H9 (cell line): ENCODE data around the gene SLPI. TPM values are rescaled to one million over a fixed set of nuclear protein-coding genes. Genes with fewer than 3 reads are reported as not detected.

Experiments
- DNase-seq: peaks from one replicate; pipeline ENCODE4 v3.0.0-alpha.2; 2017
- H2AFZ ChIP-seq: one replicate; pipeline ENCODE4 v1.6.1; 2013; ENCODE audit warnings: mild to moderate bottlenecking, low read length, control low read depth, moderate library complexity
- H2AK5ac ChIP-seq: 2 replicates; pipeline ENCODE4 v1.6.1; 2013; ENCODE audit warnings: low read length, control low read depth, mixed read lengths; ENCODE audit not compliant: insufficient read length
- H2BK120ac ChIP-seq: one replicate; pipeline ENCODE4 v1.6.1; 2013; ENCODE audit warnings: low read depth, mild to moderate bottlenecking, low read length, control low read depth, inconsistent platforms; ENCODE audit not compliant: poor library complexity, severe bottlenecking
- H2BK12ac ChIP-seq: 2 replicates; pipeline ENCODE4 v1.6.1; 2013; ENCODE audit warnings: low read length, control low read depth, mixed read lengths, low read depth; ENCODE audit not compliant: insufficient read length
- H2BK15ac ChIP-seq: 2 replicates; pipeline ENCODE4 v1.6.1; 2013; ENCODE audit warnings: low read depth, low read length, control low read depth
- H2BK20ac ChIP-seq: one replicate; pipeline ENCODE4 v1.6.1; 2013; ENCODE audit warnings: low read depth, mild to moderate bottlenecking, low read length, control low read depth, inconsistent platforms; ENCODE audit not compliant: poor library complexity, severe bottlenecking
- H2BK5ac ChIP-seq: 2 replicates; pipeline ENCODE4 v1.6.1; 2013; ENCODE audit warnings: low read length, control low read depth, mixed read lengths; ENCODE audit not compliant: insufficient read length
- H3K14ac ChIP-seq: 2 replicates; pipeline ENCODE4 v1.6.1; 2013; ENCODE audit warnings: low read length, control low read depth; ENCODE audit not compliant: insufficient read depth
- H3K18ac ChIP-seq: 2 replicates; pipeline ENCODE4 v1.6.1; 2013; ENCODE audit warnings: low read depth, mild to moderate bottlenecking, mixed read lengths, low read length, control low read depth; ENCODE audit not compliant: insufficient read length
- H3K23ac ChIP-seq: 2 replicates; pipeline ENCODE4 v1.6.1; 2013; ENCODE audit warnings: low read length, control low read depth, mixed read lengths, low read depth; ENCODE audit not compliant: insufficient read length
- H3K23me2 ChIP-seq: 2 replicates; pipeline ENCODE4 v1.6.1; 2013; ENCODE audit warnings: low read depth, mild to moderate bottlenecking, mixed read lengths, low read length, control low read depth; ENCODE audit not compliant: insufficient read length, poor library complexity, severe bottlenecking
- H3K27ac ChIP-seq: 2 replicates; pipeline ENCODE4 v1.5.1; 2013; ENCODE audit warnings: low read length, control low read depth, mixed read lengths, low read depth; ENCODE audit not compliant: insufficient read length
- H3K27me3 ChIP-seq: 2 replicates; pipeline ENCODE4 v1.6.1; 2013; ENCODE audit warnings: low read length, control low read depth, inconsistent platforms; ENCODE audit not compliant: insufficient read depth
- H3K4ac ChIP-seq: 2 replicates; pipeline ENCODE4 v1.6.1; 2013; ENCODE audit warnings: low read depth, mild to moderate bottlenecking, control low read depth, inconsistent platforms, low read length, moderate library complexity
- H3K4me1 ChIP-seq: 2 replicates; pipeline ENCODE4 v1.6.1; 2013; ENCODE audit warnings: low read length, control low read depth, inconsistent platforms; ENCODE audit not compliant: insufficient read depth
- H3K4me2 ChIP-seq: 2 replicates; pipeline ENCODE4 v1.6.1; 2013; ENCODE audit warnings: low read length, control low read depth, mixed read lengths; ENCODE audit not compliant: insufficient read length, insufficient read depth
- H3K56ac ChIP-seq: 2 replicates; pipeline ENCODE4 v1.6.1; 2013; ENCODE audit warnings: low read depth, mild to moderate bottlenecking, mixed read lengths, low read length, control low read depth; ENCODE audit not compliant: insufficient read length
- H3K79me1 ChIP-seq: 2 replicates; pipeline ENCODE4 v1.6.1; 2013; ENCODE audit warnings: low read depth, mild to moderate bottlenecking, moderate library complexity, low read length, control low read depth, inconsistent platforms; ENCODE audit not compliant: insufficient read depth, poor library complexity, severe bottlenecking
- H3K79me2 ChIP-seq: 2 replicates; pipeline ENCODE4 v1.6.1; 2013; ENCODE audit warnings: low read length, control low read depth, inconsistent platforms; ENCODE audit not compliant: insufficient read depth
- H3K9ac ChIP-seq: 2 replicates; pipeline ENCODE4 v1.6.1; 2013; ENCODE audit warnings: low read length, control low read depth, mixed read lengths; ENCODE audit not compliant: insufficient read length; ENCODE audit errors: extremely low read depth
- H3K9me3 ChIP-seq: one replicate; pipeline ENCODE4 v1.6.1; 2013; ENCODE audit warnings: low read depth, low read length, inconsistent platforms; ENCODE audit not compliant: control insufficient read depth
- H3T11ph ChIP-seq: one replicate; pipeline ENCODE4 v1.6.1; 2013; ENCODE audit warnings: mild to moderate bottlenecking, low read length, control low read depth, inconsistent platforms
- H4K20me1 ChIP-seq: one replicate; pipeline ENCODE4 v1.6.1; 2013; ENCODE audit not compliant: control insufficient read depth, insufficient read length, insufficient read depth
- H4K5ac ChIP-seq: 2 replicates; pipeline ENCODE4 v1.6.1; 2013; ENCODE audit warnings: low read depth, mild to moderate bottlenecking, mixed read lengths, low read length, control low read depth; ENCODE audit not compliant: insufficient read length
- H4K8ac ChIP-seq: replicated peaks from 2 replicates; pipeline ENCODE4 v1.6.1; 2013; ENCODE audit warnings: low read length, control low read depth, mixed read lengths, low read depth; ENCODE audit not compliant: insufficient read length
- H4K91ac ChIP-seq: 2 replicates; pipeline ENCODE4 v1.6.1; 2013; ENCODE audit warnings: low read depth, mild to moderate bottlenecking, moderate library complexity, mixed read lengths, low read length, control low read depth; ENCODE audit not compliant: insufficient read length
- H3K27ac Mint-ChIP-seq, 3 experiments: 2 replicates in 2 of 3; 3 replicates in 1 of 3; pipeline ENCODE4 v1.8.0; 2020 to 2021; ENCODE audit warnings: mixed read lengths in 3 of 3, mild to moderate bottlenecking in 1 of 3, moderate library complexity in 1 of 3
- H3K27me3 Mint-ChIP-seq: 2 replicates; pipeline ENCODE4 v1.8.0; 2021; ENCODE audit warnings: low read depth, mild to moderate bottlenecking, moderate library complexity, mixed read lengths
- H3K36me3 Mint-ChIP-seq, 3 experiments: 2 replicates in 2 of 3; 3 replicates in 1 of 3; pipeline ENCODE4 v1.8.0; 2020 to 2021; ENCODE audit warnings: low read depth in 3 of 3, mixed read lengths in 3 of 3; ENCODE audit not compliant: insufficient read depth in 1 of 3
- H3K4me1 Mint-ChIP-seq, 2 experiments: 2 replicates each; pipeline ENCODE4 v1.8.0; 2020; ENCODE audit warnings: mixed read lengths in 2 of 2
- H3K4me3 Mint-ChIP-seq, 2 experiments: 2 replicates in 1 of 2; 3 replicates in 1 of 2; pipeline ENCODE4 v1.8.0; 2020 to 2021; ENCODE audit warnings: mild to moderate bottlenecking in 2 of 2, mixed read lengths in 2 of 2, moderate library complexity in 1 of 2
- H3K9me3 Mint-ChIP-seq, 2 experiments: 2 replicates in 1 of 2; 3 replicates in 1 of 2; pipeline ENCODE4 v1.8.0; 2020; ENCODE audit warnings: mild to moderate bottlenecking in 2 of 2, mixed read lengths in 2 of 2, moderate library complexity in 1 of 2
- whole genome bisulfite sequencing: extraction: QIAGEN DNeasy Blood & Tissue Kit; methylation state at CpG from one replicate; pipeline ENCODE4 v1.1.7; 2013; ENCODE audit warnings: missing lambda C conversion rate, low lambda C conversion rate, mixed read lengths; ENCODE audit not compliant: insufficient read length; ENCODE audit errors: extremely low coverage; 5-methylcytosine and 5-hydroxymethylcytosine counted together
- total RNA-seq: library from RNA; stranded (reverse); gene quantifications from 2 replicates; pipeline ENCODE4 v1.2.1, GENCODE V29; 2021
- TF ChIP-seq, protein P1 (sequence below): fragments of 200-600 bp; sonication (generic); conservative IDR thresholded peaks from 3 replicates; pipeline ENCODE4 v1.8.0; 2021; ENCODE audit warnings: antibody characterized with exemption, mild to moderate bottlenecking

Gene SLPI
- total RNA-seq, 1 experiment from 2014 or later = not detected

DNA sequence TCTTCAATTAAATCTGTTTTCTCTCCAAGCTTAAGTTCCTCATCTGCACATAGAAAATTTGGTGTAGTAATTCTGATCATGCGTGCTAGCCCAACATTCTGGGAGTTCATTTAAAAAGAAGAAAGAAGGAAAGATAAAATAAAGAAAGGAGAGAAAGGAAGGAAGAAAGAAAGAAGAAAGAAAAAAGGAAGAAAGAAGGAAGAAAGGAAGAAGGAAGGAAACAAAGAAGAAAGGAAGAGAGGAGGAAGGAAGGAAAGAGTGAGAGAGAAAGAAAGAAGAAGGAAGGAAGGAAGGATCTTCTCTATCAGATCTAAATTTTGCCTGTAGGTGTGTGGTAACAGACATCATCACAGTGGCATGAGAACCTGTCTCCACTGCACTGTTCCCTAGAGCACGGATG lies 16.2 kb downstream of the SLPI start:
- H3K79me2 ChIP-seq = no peaks in the 10 kb centered on the region
- H4K5ac ChIP-seq = no peak overlapping the region
- no peaks in the 10 kb centered on the region for H3K23me2 ChIP-seq
- Mint-ChIP-seq H3K36me3 (no peaks in the 10 kb centered on the region), H3K4me1 (no peaks in the 10 kb centered on the region), H3K27me3 (peaks cover 22% of the 10 kb centered on the region), H3K9me3 (no peaks in the 10 kb centered on the region; a peak in 2 of 5 replicates), H3K27ac (no peak overlapping the region), H3K4me3 (no peak overlapping the region)
- no peak overlapping the region for H3K9ac ChIP-seq
- no peak overlapping the region for H3K56ac ChIP-seq
- H3K27ac ChIP-seq = no peak overlapping the region
- no peak overlapping the region for H3K23ac ChIP-seq
- H3K4me1 ChIP-seq = no peaks in the 10 kb centered on the region
- no peak overlapping the region for H2BK12ac ChIP-seq
- H2AK5ac ChIP-seq = no peak overlapping the region
- no peak overlapping the region for H2BK120ac ChIP-seq
- no peaks in the 10 kb centered on the region for H3K79me1 ChIP-seq
- no peaks in the 10 kb centered on the region for H3K9me3 ChIP-seq
- H2BK20ac ChIP-seq = no peak overlapping the region
- WGBS = no CpG with 5 or more reads among the region's 2 CpGs
- H3K14ac ChIP-seq = no peak overlapping the region
- H2BK15ac ChIP-seq = no peak overlapping the region
- H3K4me2 ChIP-seq = no peak overlapping the region
- H4K20me1 ChIP-seq = no peaks in the 10 kb centered on the region
- H4K8ac ChIP-seq = no peak overlapping the region
- no peak overlapping the region for H2AFZ ChIP-seq
- no peaks in the 10 kb centered on the region for H3K27me3 ChIP-seq
- H4K91ac ChIP-seq = no peak overlapping the region
- no peak overlapping the region for H3K4ac ChIP-seq
- DNase-seq = no peak
- TF ChIP-seq, protein P1, sequence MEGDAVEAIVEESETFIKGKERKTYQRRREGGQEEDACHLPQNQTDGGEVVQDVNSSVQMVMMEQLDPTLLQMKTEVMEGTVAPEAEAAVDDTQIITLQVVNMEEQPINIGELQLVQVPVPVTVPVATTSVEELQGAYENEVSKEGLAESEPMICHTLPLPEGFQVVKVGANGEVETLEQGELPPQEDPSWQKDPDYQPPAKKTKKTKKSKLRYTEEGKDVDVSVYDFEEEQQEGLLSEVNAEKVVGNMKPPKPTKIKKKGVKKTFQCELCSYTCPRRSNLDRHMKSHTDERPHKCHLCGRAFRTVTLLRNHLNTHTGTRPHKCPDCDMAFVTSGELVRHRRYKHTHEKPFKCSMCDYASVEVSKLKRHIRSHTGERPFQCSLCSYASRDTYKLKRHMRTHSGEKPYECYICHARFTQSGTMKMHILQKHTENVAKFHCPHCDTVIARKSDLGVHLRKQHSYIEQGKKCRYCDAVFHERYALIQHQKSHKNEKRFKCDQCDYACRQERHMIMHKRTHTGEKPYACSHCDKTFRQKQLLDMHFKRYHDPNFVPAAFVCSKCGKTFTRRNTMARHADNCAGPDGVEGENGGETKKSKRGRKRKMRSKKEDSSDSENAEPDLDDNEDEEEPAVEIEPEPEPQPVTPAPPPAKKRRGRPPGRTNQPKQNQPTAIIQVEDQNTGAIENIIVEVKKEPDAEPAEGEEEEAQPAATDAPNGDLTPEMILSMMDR = no peak
- H3K18ac ChIP-seq = no peak overlapping the region
- no peak overlapping the region for H2BK5ac ChIP-seq
- no peak overlapping the region for H3T11ph ChIP-seq
